ENCODE results near the gene TRAK1.

The TRAK1 gene

GRCh38 chr3:42210726-42211125 lies 119.6 kb downstream of the TRAK1 start:
- no peak for DNase-seq (ENCODE audit: low read depth)

GRCh38 chr3:42213417-42213816 lies 122.3 kb downstream of the TRAK1 start:
- no peak for DNase-seq (ENCODE audit: low read depth)

- no peak for DNase-seq (ENCODE audit: low read depth)
These were observed 122.9 kb downstream of the TRAK1 start for GRCh38 chr3:42214064-42214463.

- DNase-seq (ENCODE audit: low read depth): no peak
These were observed 123.6 kb downstream of the TRAK1 start for GRCh38 chr3:42214565-42215283.

- no peak for DNase-seq (ENCODE audit: low read depth)
These were observed 125.1 kb downstream of the TRAK1 start for GRCh38 chr3:42216302-42216701.

- DNase-seq (ENCODE audit: low read depth): no peak
These were observed 125.8 kb downstream of the TRAK1 start for GRCh38 chr3:42216931-42217333.

- DNase-seq (ENCODE audit: low read depth): no peak
These were observed 129.4 kb downstream of the TRAK1 start for GRCh38 chr3:42220436-42221121.

GRCh38 chr3:42222942-42223693 lies 132.0 kb downstream of the TRAK1 start:
- no peak for DNase-seq (ENCODE audit: low read depth)

GRCh38 chr3:42224178-42224577 lies 133.0 kb downstream of the TRAK1 start:
- no peak for DNase-seq (ENCODE audit: low read depth)

GRCh38 chr3:42224658-42225421 lies 133.7 kb downstream of the TRAK1 start:
- no peak for DNase-seq (ENCODE audit: low read depth)

GRCh38 chr3:42225486-42226363 lies 134.6 kb downstream of the TRAK1 start:
- DNase-seq (ENCODE audit: low read depth): no peak

GRCh38 chr3:42226470-42227425 lies 135.6 kb downstream of the TRAK1 start:
- DNase-seq (ENCODE audit: low read depth): no peak

- no peak for DNase-seq (ENCODE audit: low read depth)
These were observed 137.6 kb downstream of the TRAK1 start for GRCh38 chr3:42228796-42229195.

- DNase-seq (ENCODE audit: low read depth): no peak
These were observed 138.2 kb downstream of the TRAK1 start for GRCh38 chr3:42229266-42229941.

GRCh38 chr3:42229942-42230688 lies 139.0 kb downstream of the TRAK1 start:
- peak; percentile 52 for DNase-seq (ENCODE audit: low read depth)

GRCh38 chr3:42230860-42231259 lies 139.7 kb downstream of the TRAK1 start:
- no peak for DNase-seq (ENCODE audit: low read depth)

GRCh38 chr3:42235532-42235931 lies 144.4 kb downstream of the TRAK1 start:
- DNase-seq (ENCODE audit: low read depth): no peak

GRCh38 chr3:42236611-42237010 lies 145.5 kb downstream of the TRAK1 start:
- DNase-seq (ENCODE audit: low read depth): no peak

GRCh38 chr3:42246091-42246490 lies 154.9 kb downstream of the TRAK1 start:
- no peak for DNase-seq (ENCODE audit: low read depth)

Data from stromal cell of bone marrow (primary cell).